Upper lobe of left lung (tissue), 6 donors: ENCODE measurements around the gene DOCK11. TPM values are rescaled to one million over a fixed set of nuclear protein-coding genes. Genes with fewer than 3 reads are reported as not detected.

Experiments used
- ATAC-seq, 2 donors: fragments of 200-7000 bp; cut with Tn5 transposase; one replicate each; pipeline ENCODE4 v1.9.1; 2022; ENCODE audit warnings: mild to moderate bottlenecking in 2 of 2, moderate library complexity in 2 of 2; ENCODE audit not compliant: low FRiP score in 2 of 2
- DNase-seq, 2 donors: peaks; one replicate each; pipeline ENCODE4 v3.0.0-alpha.2; 2019 to 2020
- H3K27ac ChIP-seq, 4 donors: fragments of 200-600 bp; sonication (generic); one replicate each; pipeline ENCODE4 v1.5.1; 2016 to 2019
- H3K27me3 ChIP-seq, 4 donors: fragments of 200-600 bp; sonication (generic); one replicate each; pipeline ENCODE4 v1.5.1; 2017 to 2019
- H3K36me3 ChIP-seq, 4 donors: fragments of 200-600 bp; sonication (generic); one replicate each; pipeline ENCODE4 v1.5.1; 2016 to 2019
- H3K4me1 ChIP-seq, 4 donors: fragments of 200-600 bp; sonication (generic); one replicate each; pipeline ENCODE4 v1.5.1; 2018 to 2019
- H3K4me3 ChIP-seq, 4 donors: fragments of 200-600 bp; sonication (generic); one replicate each; pipeline ENCODE4 v1.5.1; 2017 to 2019; ENCODE audit warnings: mild to moderate bottlenecking in 2 of 4, moderate library complexity in 1 of 4
- H3K9me3 ChIP-seq, 4 donors: fragments of 200-600 bp; sonication (generic); one replicate each; pipeline ENCODE4 v1.5.1; 2018 to 2019
- EP300 ChIP-seq, 4 donors: sonication (generic); formaldehyde crosslinking; IDR thresholded peaks; one replicate each; pipeline ENCODE4 v1.5.1; 2017; ENCODE audit warnings: antibody characterized with exemption in 4 of 4, control low read depth in 2 of 4
- POLR2A ChIP-seq, 4 donors: fragments of 450-650 bp; IDR thresholded peaks; one replicate each; pipeline ENCODE4 v1.5.1; 2016 to 2017; ENCODE audit warnings: antibody characterized with exemption in 4 of 4, mild to moderate bottlenecking in 2 of 4
- POLR2AphosphoS5 ChIP-seq, 2 donors: sonication (generic); formaldehyde crosslinking; IDR thresholded peaks; one replicate each; pipeline ENCODE4 v1.5.1; 2017; ENCODE audit warnings: antibody characterized with exemption in 2 of 2
- whole genome bisulfite sequencing, 2 donors: methylation state at CpG; one replicate each; pipeline ENCODE4 v1.1.5; 2017 to 2018; 5-methylcytosine and 5-hydroxymethylcytosine counted together
- total RNA-seq, 6 donors: library from RNA; depleted of rRNA in 4 of 6; stranded (reverse); fragments of >200 nt in 4 of 6; gene quantifications; one replicate each; pipeline versions ENCODE4 v1.1.0 to v1.2.1, GENCODE V29; 2016 to 2021
- TF ChIP-seq, protein P1 (sequence below), 6 experiments: fragments of 450-650 bp in 4 of 6; fragments of 200-600 bp in 2 of 6; sonication (generic) in 2 of 6; IDR thresholded peaks; one replicate each; pipeline ENCODE4 v1.5.1; 2016 to 2019; ENCODE audit warnings: antibody characterized with exemption in 6 of 6
- donor health status: DM: no; HTN: no; CAD: no; lungs with moderate emphysema.
- donor health status: DM: no; HTN: yes; CAD: no; lungs with severe emphysema.

DOCK11 gene
- total RNA-seq, 6 donors from 2014 or later, result 20.6 to 51.6 (median 42.1) TPM

DNA sequence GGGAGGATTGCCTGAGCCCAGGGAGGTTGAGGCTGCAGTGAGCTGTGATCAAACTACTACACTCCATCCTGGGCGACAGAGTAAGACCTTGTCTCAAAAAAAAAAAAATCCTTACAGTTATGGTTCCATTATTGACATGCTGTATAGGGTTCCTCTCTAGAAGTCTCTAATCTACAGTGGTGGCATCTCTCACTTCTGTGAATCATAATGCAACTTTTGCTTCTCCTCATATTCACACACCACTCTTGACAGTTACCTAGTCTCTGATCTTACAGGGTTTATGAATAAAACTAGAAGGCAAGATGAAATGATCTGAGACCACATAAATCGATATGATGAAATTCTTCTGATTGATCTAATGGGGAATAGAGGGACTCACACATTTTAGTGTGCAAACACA lies 40.6 kb downstream of the DOCK11 start:
- TF ChIP-seq EP300 (IDR thresholded peaks at IDR 0.05), result no peak
- no peak for TF ChIP-seq POLR2AphosphoS5 (IDR thresholded peaks at IDR 0.05)
- TF ChIP-seq, protein P1, sequence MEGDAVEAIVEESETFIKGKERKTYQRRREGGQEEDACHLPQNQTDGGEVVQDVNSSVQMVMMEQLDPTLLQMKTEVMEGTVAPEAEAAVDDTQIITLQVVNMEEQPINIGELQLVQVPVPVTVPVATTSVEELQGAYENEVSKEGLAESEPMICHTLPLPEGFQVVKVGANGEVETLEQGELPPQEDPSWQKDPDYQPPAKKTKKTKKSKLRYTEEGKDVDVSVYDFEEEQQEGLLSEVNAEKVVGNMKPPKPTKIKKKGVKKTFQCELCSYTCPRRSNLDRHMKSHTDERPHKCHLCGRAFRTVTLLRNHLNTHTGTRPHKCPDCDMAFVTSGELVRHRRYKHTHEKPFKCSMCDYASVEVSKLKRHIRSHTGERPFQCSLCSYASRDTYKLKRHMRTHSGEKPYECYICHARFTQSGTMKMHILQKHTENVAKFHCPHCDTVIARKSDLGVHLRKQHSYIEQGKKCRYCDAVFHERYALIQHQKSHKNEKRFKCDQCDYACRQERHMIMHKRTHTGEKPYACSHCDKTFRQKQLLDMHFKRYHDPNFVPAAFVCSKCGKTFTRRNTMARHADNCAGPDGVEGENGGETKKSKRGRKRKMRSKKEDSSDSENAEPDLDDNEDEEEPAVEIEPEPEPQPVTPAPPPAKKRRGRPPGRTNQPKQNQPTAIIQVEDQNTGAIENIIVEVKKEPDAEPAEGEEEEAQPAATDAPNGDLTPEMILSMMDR (IDR thresholded peaks at IDR 0.05), result no peak
- TF ChIP-seq POLR2A (IDR thresholded peaks at IDR 0.05), result no peak
- DNase-seq (no peak), ATAC-seq (no peak)
- H3K27ac ChIP-seq, result peak overlapping the region in 1 of 4 donors; percentile 49
- H3K4me1 ChIP-seq, result peaks cover 0 to 2% (median 1%) of the 10 kb centered on the region in 4 donors
- WGBS, 2 donors, result 57 to 63% methylated on average over 2 of the region's 2 CpGs
- H3K9me3 ChIP-seq, result no peaks in the 10 kb centered on the region
- no peak overlapping the region for H3K4me3 ChIP-seq
- no peaks in the 10 kb centered on the region for H3K36me3 ChIP-seq
- H3K27me3 ChIP-seq, result no peaks in the 10 kb centered on the region

GRCh38 chrX:118536687-118537461 lies 41.3 kb downstream of the DOCK11 start:
- Histone ChIP-seq H3K4me3 (no peak overlapping the region), H3K9me3 (no peaks in the 10 kb centered on the region), H3K27ac (peak overlapping the region in 1 of 4 donors; percentile 49), H3K4me1 (peaks cover 0 to 2% (median 1%) of the 10 kb centered on the region in 4 donors), H3K27me3 (no peaks in the 10 kb centered on the region), H3K36me3 (no peaks in the 10 kb centered on the region)
- ATAC-seq (peak in 1 of 2 donors; percentile 39), DNase-seq (no peak)
- TF ChIP-seq POLR2AphosphoS5 (IDR thresholded peaks at IDR 0.05), result no peak
- TF ChIP-seq, protein P1 (IDR thresholded peaks at IDR 0.05), result peak in 2 of 6 experiments; percentile 12 to 21
- WGBS, 2 donors, result 23 to 27% methylated on average over 5 to 6 of the region's 6 CpGs

DNA sequence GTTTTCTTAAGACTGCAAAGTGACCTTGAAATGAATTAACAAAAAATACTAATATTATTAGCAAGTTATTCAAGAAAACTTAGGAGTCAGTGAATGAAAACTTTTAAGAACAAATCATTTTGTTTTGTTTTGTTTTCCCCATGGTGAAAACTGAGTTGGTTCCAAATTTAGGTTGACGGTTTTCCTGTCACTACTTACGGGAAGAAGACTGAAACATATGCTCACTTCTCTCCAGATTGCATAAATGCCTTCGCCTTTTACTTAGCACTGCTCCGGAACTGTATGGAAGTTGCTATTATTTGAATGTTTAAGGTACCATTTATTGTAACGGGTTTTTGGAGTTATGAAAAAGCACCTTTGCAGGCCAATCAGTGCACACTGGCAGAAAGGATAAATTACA lies 42.8 kb downstream of the DOCK11 start:
- no peak for DNase-seq
- H3K36me3 ChIP-seq, result no peaks in the 10 kb centered on the region
- ATAC-seq, result no peak
- H3K9me3 ChIP-seq, result no peaks in the 10 kb centered on the region
- H3K4me1 ChIP-seq, result peaks cover 0 to 2% (median 1%) of the 10 kb centered on the region in 4 donors
- H3K27ac ChIP-seq, result no peak overlapping the region
- no peak overlapping the region for H3K4me3 ChIP-seq
- no peaks in the 10 kb centered on the region for H3K27me3 ChIP-seq
- WGBS, 2 donors, result 73 to 79% methylated on average over 5 of the region's 5 CpGs
- TF ChIP-seq EP300 (IDR thresholded peaks at IDR 0.05) (no peak), POLR2A (IDR thresholded peaks at IDR 0.05) (no peak), POLR2AphosphoS5 (IDR thresholded peaks at IDR 0.05) (no peak)
- TF ChIP-seq, protein P1 (IDR thresholded peaks at IDR 0.05), result no peak

DNA sequence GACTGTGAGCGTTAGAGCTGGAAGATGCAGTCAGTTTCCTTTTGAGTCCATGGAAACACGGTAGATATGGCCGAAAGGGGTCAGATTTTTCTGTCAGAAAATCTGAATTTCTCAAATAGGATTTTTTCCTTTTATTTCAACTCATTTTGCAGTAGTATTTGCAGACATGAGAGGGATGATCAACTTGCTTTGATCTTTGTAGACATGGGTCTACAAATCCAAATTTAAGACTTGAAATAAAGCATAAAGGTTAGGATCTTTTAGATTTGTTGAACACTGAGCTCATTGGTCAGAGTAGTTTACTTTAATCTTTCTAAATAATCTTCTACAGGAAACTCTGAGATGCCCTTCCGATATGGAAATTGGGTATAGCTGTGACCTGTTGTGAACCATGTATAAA lies 44.7 kb downstream of the DOCK11 start:
- no peak overlapping the region for H3K27ac ChIP-seq
- H3K27me3 ChIP-seq, result no peaks in the 10 kb centered on the region
- DNase-seq (no peak), ATAC-seq (no peak)
- H3K36me3 ChIP-seq, result no peaks in the 10 kb centered on the region
- TF ChIP-seq EP300 (IDR thresholded peaks at IDR 0.05) (no peak), POLR2A (IDR thresholded peaks at IDR 0.05) (no peak), POLR2AphosphoS5 (IDR thresholded peaks at IDR 0.05) (no peak)
- TF ChIP-seq, protein P1 (IDR thresholded peaks at IDR 0.05), result no peak
- H3K4me3 ChIP-seq, result no peak overlapping the region
- WGBS, 2 donors, result 77 to 82% methylated on average over 4 of the region's 4 CpGs
- peaks cover 0 to 2% (median 1%) of the 10 kb centered on the region in 4 donors for H3K4me1 ChIP-seq
- no peaks in the 10 kb centered on the region for H3K9me3 ChIP-seq

DNA sequence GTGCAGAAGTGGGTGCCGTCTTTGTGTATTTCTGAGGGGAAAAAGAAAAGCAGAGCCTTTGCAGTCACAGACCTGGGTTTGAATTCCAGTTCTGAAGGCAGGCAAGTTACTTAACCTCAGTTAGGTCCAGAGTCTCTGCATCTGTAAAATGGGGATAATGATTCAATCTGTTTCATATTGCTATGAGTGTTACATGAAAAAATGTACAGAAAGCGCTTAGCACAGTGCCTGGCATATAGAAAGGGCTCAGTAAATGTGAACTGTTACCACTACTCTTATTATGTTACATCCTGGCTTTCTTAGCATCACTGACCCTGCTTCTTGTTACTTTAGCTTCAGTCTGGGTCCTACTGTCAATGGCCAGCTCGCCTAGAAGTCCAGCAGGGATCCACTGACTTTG lies 45.9 kb downstream of the DOCK11 start:
- no peaks in the 10 kb centered on the region for H3K36me3 ChIP-seq
- no peaks in the 10 kb centered on the region for H3K27me3 ChIP-seq
- ATAC-seq, result no peak
- DNase-seq, result no peak
- H3K4me1 ChIP-seq, result peaks cover 0 to 2% (median 1%) of the 10 kb centered on the region in 4 donors
- H3K9me3 ChIP-seq, result no peaks in the 10 kb centered on the region
- no peak overlapping the region for H3K4me3 ChIP-seq
- 65 to 90% methylated on average over 3 of the region's 3 CpGs for WGBS, 2 donors
- TF ChIP-seq POLR2AphosphoS5 (IDR thresholded peaks at IDR 0.05) (no peak), POLR2A (IDR thresholded peaks at IDR 0.05) (no peak)
- TF ChIP-seq, protein P1 (IDR thresholded peaks at IDR 0.05), result no peak
- no peak overlapping the region for H3K27ac ChIP-seq
